IMR-90 (cell line): ENCODE data around the gene CXCL12. TPM values are rescaled to one million over a fixed set of nuclear protein-coding genes. Genes with fewer than 3 reads are reported as not detected.
A peak's percentile ranks its signal among the peaks of the same experiment; 100 is the strongest.

ENCODE experiments used
- ATAC-seq: fragments of 200-7000 bp; cut with Tn5 transposase; 2 replicates; pipeline ENCODE4 v1.9.1; 2020; ENCODE audit warnings: low read depth, mild to moderate bottlenecking, moderate library complexity
- BruUV-seq: library from RNA; stranded (reverse); fragments of 400-500 nt; replicated peaks from 2 replicates; lab custom pipeline; 2021; lab: Mats Ljungman, UMichigan
- CTCF ChIA-PET: fragments of 300-600 bp; formaldehyde crosslinking; extraction: SDS; loops from one replicate; lab custom pipeline; 2021; ENCODE audit warnings: antibody characterized with exemption; lab: Yijun Ruan, JAX
- POLR2A ChIA-PET: fragments of 300-600 bp; sonication (Branson Sonifier 250); formaldehyde crosslinking; loops from one replicate; lab custom pipeline; 2022; ENCODE audit warnings: antibody characterized with exemption; ENCODE audit not compliant: unreplicated experiment; lab: Charles Lee
- DNase-seq: peaks from one replicate; pipeline ENCODE4 v3.0.0; 2013
- H2AFZ ChIP-seq: replicated peaks from 2 replicates; pipeline ENCODE3; 2013; ENCODE audit warnings: low read length, mild to moderate bottlenecking; ENCODE audit not compliant: poor library complexity
- H2AK5ac ChIP-seq: 2 replicates; pipeline ENCODE4 v1.6.1; 2013; ENCODE audit warnings: low read depth, low read length, inconsistent platforms
- H2AK9ac ChIP-seq: replicated peaks from 2 replicates; pipeline ENCODE3; 2013; ENCODE audit warnings: mild to moderate bottlenecking, low read depth, low read length, moderate library complexity; ENCODE audit not compliant: poor library complexity
- H2BK120ac ChIP-seq: 2 replicates; pipeline ENCODE4 v1.6.1; 2013; ENCODE audit warnings: low read depth, low read length, inconsistent platforms
- H2BK15ac ChIP-seq: 3 replicates; pipeline ENCODE4 v1.6.1; 2013; ENCODE audit warnings: low read depth, low read length, inconsistent platforms
- H2BK20ac ChIP-seq: 2 replicates; pipeline ENCODE4 v1.6.1; 2013; ENCODE audit warnings: low read depth, mild to moderate bottlenecking, inconsistent platforms, low read length, moderate library complexity
- H2BK5ac ChIP-seq: 2 replicates; pipeline ENCODE4 v1.6.1; 2013; ENCODE audit warnings: mild to moderate bottlenecking, low read depth, low read length, inconsistent platforms; ENCODE audit not compliant: poor library complexity, severe bottlenecking
- H3K14ac ChIP-seq: replicated peaks from 2 replicates; pipeline ENCODE4 v1.6.1; 2013; ENCODE audit warnings: low read depth, low read length, inconsistent platforms
- H3K18ac ChIP-seq: 2 replicates; pipeline ENCODE4 v1.6.1; 2013; ENCODE audit warnings: low read depth, low read length, control low read depth
- H3K23ac ChIP-seq: 2 replicates; pipeline ENCODE4 v1.6.1; 2013; ENCODE audit warnings: low read depth, low read length, inconsistent platforms
- H3K27ac ChIP-seq: 2 replicates; pipeline ENCODE4 v1.5.1; 2013; ENCODE audit warnings: mild to moderate bottlenecking, control low read depth, low read length; ENCODE audit not compliant: insufficient read depth
- H3K27me3 ChIP-seq: 2 replicates; pipeline ENCODE4 v1.6.1; 2013; ENCODE audit warnings: low read length; ENCODE audit not compliant: control insufficient read depth, insufficient read depth
- H3K36me3 ChIP-seq: 2 replicates; pipeline ENCODE4 v1.6.1; 2013; ENCODE audit warnings: low read length, mixed read lengths; ENCODE audit not compliant: control insufficient read depth, insufficient read depth
- H3K4ac ChIP-seq: 2 replicates; pipeline ENCODE4 v1.6.1; 2013; ENCODE audit warnings: low read depth, low read length, inconsistent platforms
- H3K4me1 ChIP-seq: 2 replicates; pipeline ENCODE4 v1.6.1; 2013; ENCODE audit warnings: low read length, mixed read lengths; ENCODE audit not compliant: control insufficient read depth, insufficient read depth
- H3K4me2 ChIP-seq: 2 replicates; pipeline ENCODE4 v1.6.1; 2013; ENCODE audit warnings: low read depth, mild to moderate bottlenecking, control low read depth, low read length, moderate library complexity
- H3K4me3 ChIP-seq: 2 replicates; pipeline ENCODE4 v1.5.1; 2013; ENCODE audit warnings: low read depth, mild to moderate bottlenecking, control low read depth, low read length, moderate library complexity; ENCODE audit not compliant: insufficient read depth
- H3K56ac ChIP-seq: 2 replicates; pipeline ENCODE4 v1.6.1; 2013; ENCODE audit warnings: low read length, inconsistent platforms; ENCODE audit not compliant: insufficient read depth; ENCODE audit errors: extremely low read depth
- H3K79me1 ChIP-seq, 2 experiments: 2 replicates each; pipeline ENCODE4 v1.6.1; 2013; ENCODE audit warnings: low read length in 2 of 2, inconsistent platforms in 1 of 2, low read depth in 1 of 2
- H3K9ac ChIP-seq: 2 replicates; pipeline ENCODE4 v1.6.1; 2013; ENCODE audit warnings: low read depth, low read length, control low read depth
- H3K9me1 ChIP-seq: 2 replicates; pipeline ENCODE4 v1.6.1; 2013; ENCODE audit warnings: low read length, inconsistent platforms; ENCODE audit not compliant: insufficient read depth
- H3K9me3 ChIP-seq: 2 replicates; pipeline ENCODE4 v1.6.1; 2013; ENCODE audit warnings: low read length; ENCODE audit not compliant: control insufficient read depth, insufficient read depth
- H4K20me1 ChIP-seq: 2 replicates; pipeline ENCODE4 v1.6.1; 2013; ENCODE audit warnings: low read length, inconsistent platforms; ENCODE audit not compliant: insufficient read depth
- H4K5ac ChIP-seq: 2 replicates; pipeline ENCODE4 v1.6.1; 2013; ENCODE audit warnings: mild to moderate bottlenecking, low read depth, low read length, control low read depth
- H4K8ac ChIP-seq, 2 experiments: 2 replicates each; pipeline ENCODE4 v1.6.1; 2013; ENCODE audit warnings: low read depth in 2 of 2, low read length in 2 of 2, control low read depth in 1 of 2, inconsistent platforms in 1 of 2
- H4K91ac ChIP-seq: 2 replicates; pipeline ENCODE4 v1.6.1; 2013; ENCODE audit warnings: low read depth, low read length, inconsistent platforms; ENCODE audit not compliant: insufficient read depth
- CEBPB ChIP-seq: IDR thresholded peaks from 2 replicates; pipeline ENCODE4 v1.6.1; 2012; ENCODE audit warnings: low read depth, low read length, improper control_type of control experiment
- MAZ ChIP-seq: IDR thresholded peaks from 2 replicates; pipeline ENCODE4 v1.6.1; 2012; ENCODE audit warnings: low read depth, mild to moderate bottlenecking, low read length, improper control_type of control experiment, moderate library complexity, borderline replicate concordance
- WGBS, 2 experiments: methylation state at CpG; one replicate each; pipeline versions ENCODE4 v1.1.5 to v1.1.7; 2013; ENCODE audit warnings: missing lambda C conversion rate in 2 of 2; ENCODE audit not compliant: insufficient read length in 1 of 2; ENCODE audit errors: extremely low coverage in 2 of 2; 5-methylcytosine and 5-hydroxymethylcytosine counted together
- dilution Hi-C: fragments of 300-500 bp; cut with HindIII; formaldehyde crosslinking; loops from one replicate; pipeline ENCODE4 v1.14.3; 2018; ENCODE audit warnings: low sequenced_read_pairs; ENCODE audit not compliant: unreplicated experiment
- in situ Hi-C: fragments of 300-500 bp; cut with MboI; formaldehyde crosslinking; loops from 3 replicates; pipeline ENCODE4 v1.14.3; 2019; ENCODE audit warnings: low sequenced_read_pairs, inconsistent platforms, mixed read lengths
- intact Hi-C: fragments of 100-400 bp; cut with micrococcal nuclease; formaldehyde crosslinking; loops from 2 replicates; pipeline ENCODE4 v1.10.0; 2022
- polyA plus RNA-seq, 3 experiments: library from polyadenylated mRNA; depleted of rRNA; stranded (reverse); fragments of >200 nt; gene quantifications; 2 replicates each; pipeline ENCODE4 v1.2.3, GENCODE V29; 2012; ENCODE audit warnings: low replicate concordance in 1 of 3
- total RNA-seq: library from RNA; depleted of rRNA; stranded (reverse); fragments of >200 nt; gene quantifications from 2 replicates; pipeline ENCODE4 v1.2.3, GENCODE V29; 2012

The CXCL12 gene
- total and polyA plus RNA-seq, 2 of the 4 experiments (the other 2 are of a cell fraction), result 15.8 to 80.7 TPM

GRCh38 chr10:44339218-44339617 is 45.7 kb downstream of the CXCL12 start:
- H3K56ac ChIP-seq, result no peak overlapping the region
- H3K79me1 ChIP-seq, result no peaks in the 10 kb centered on the region
- ChIA-PET CTCF (interaction anchor here (0.5 to 0.6 kb wide), 2 partner anchors 9 to 547 kb away, joined by 3 to 4 read pairs; no protein-coding TSS in a partner anchor), POLR2A (no interaction called here)
- no CpG with 5 or more reads among the region's 3 CpGs for WGBS, 2 experiments
- H2BK20ac ChIP-seq, result no peak overlapping the region
- no peaks in the 10 kb centered on the region for H3K9me3 ChIP-seq
- dilution Hi-C loops, result no loop called here
- no peak for TF ChIP-seq MAZ
- 0 out of 2 replicates have a peak, but pooled peaks have one; percentile 39 for TF ChIP-seq CEBPB
- in situ Hi-C loops, result no loop called here
- H3K4ac ChIP-seq, result no peak overlapping the region
- H2BK120ac ChIP-seq, result no peak overlapping the region
- BruUV-seq, result no TSS peak
- H2AFZ ChIP-seq, result no peak overlapping the region
- H3K18ac ChIP-seq, result no peak overlapping the region
- H4K5ac ChIP-seq, result no peak overlapping the region
- H3K27me3 ChIP-seq, result peaks cover 17% of the 10 kb centered on the region
- no peak overlapping the region for H2BK15ac ChIP-seq
- no peak overlapping the region for H4K91ac ChIP-seq
- no peak overlapping the region for H3K4me2 ChIP-seq
- peak; percentile 23 for DNase-seq
- H3K27ac ChIP-seq, result no peak overlapping the region
- H3K4me1 ChIP-seq, result peaks cover 10% of the 10 kb centered on the region
- intact Hi-C loops, result no loop called here
- H3K4me3 ChIP-seq, result no peak overlapping the region
- no peak overlapping the region for H3K23ac ChIP-seq
- no peak overlapping the region for H2AK9ac ChIP-seq
- H3K36me3 ChIP-seq, result no peaks in the 10 kb centered on the region
- no peak for ATAC-seq
- H2BK5ac ChIP-seq, result no peak overlapping the region
- H3K14ac ChIP-seq, result no peak overlapping the region
- no peak overlapping the region for H3K9ac ChIP-seq
- H4K8ac ChIP-seq, result no peak overlapping the region
- peaks cover 6% of the 10 kb centered on the region; the same call in 1 of the 2 replicates for H3K9me1 ChIP-seq
- no peak overlapping the region for H2AK5ac ChIP-seq
- no peaks in the 10 kb centered on the region for H4K20me1 ChIP-seq
